ENCODE data around the gene UNC5B. TPM values are rescaled to one million over a fixed set of nuclear protein-coding genes. Genes with fewer than 3 reads are reported as not detected.

The UNC5B gene
- total and polyA plus RNA-seq, 7 donors = 1.4 to 12.7 (median 1.8) TPM

GRCh38 chr10:71247804-71248203 is 35.4 kb downstream of the UNC5B start:
- H3K27me3 ChIP-seq = no peaks in the 10 kb centered on the region
- intact Hi-C loops (cut with DNase I) = no loop called here
- H3K4me3 ChIP-seq = no peak overlapping the region
- WGBS, 2 donors = 92 to 93% methylated on average over 1 of the region's 1 CpG
- no peaks in the 10 kb centered on the region for H3K9me3 ChIP-seq
- H3K4me1 ChIP-seq = peaks cover 0 to 22% (median 14%) of the 10 kb centered on the region in 4 donors
- no peak overlapping the region for H3K27ac ChIP-seq
- H3K36me3 ChIP-seq = no peaks in the 10 kb centered on the region
- TF ChIP-seq POLR2A (IDR thresholded peaks at IDR 0.05) (no peak), CTCF (IDR thresholded peaks at IDR 0.05) (no peak), EP300 (IDR thresholded peaks at IDR 0.05) (no peak), POLR2AphosphoS5 (IDR thresholded peaks at IDR 0.05) (no peak)
- no peak for DNase-seq

- no peaks in the 10 kb centered on the region for H3K36me3 ChIP-seq
- intact Hi-C loops (cut with DNase I) = no loop called here
- 74 to 88% methylated on average over 6 of the region's 6 CpGs for WGBS, 2 donors
- H3K27ac ChIP-seq = no peak overlapping the region
- peaks cover 0 to 22% (median 14%) of the 10 kb centered on the region in 4 donors for H3K4me1 ChIP-seq
- DNase-seq = no peak
- no peak for TF ChIP-seq POLR2A (IDR thresholded peaks at IDR 0.05)
- TF ChIP-seq POLR2AphosphoS5 (IDR thresholded peaks at IDR 0.05) = no peak
- TF ChIP-seq CTCF (IDR thresholded peaks at IDR 0.05) = no peak
- TF ChIP-seq EP300 (IDR thresholded peaks at IDR 0.05) = no peak
- no peak overlapping the region for H3K4me3 ChIP-seq
- no peaks in the 10 kb centered on the region for H3K9me3 ChIP-seq
- H3K27me3 ChIP-seq = no peaks in the 10 kb centered on the region
Observed at GRCh38 chr10:71248210-71248609, 35.8 kb downstream of the UNC5B start.

- Histone ChIP-seq H3K4me1 (peaks cover 0 to 10% (median 6%) of the 10 kb centered on the region in 4 donors), H3K4me3 (no peak overlapping the region), H3K27ac (no peak overlapping the region), H3K27me3 (no peaks in the 10 kb centered on the region), H3K9me3 (no peaks in the 10 kb centered on the region), H3K36me3 (no peaks in the 10 kb centered on the region)
- no peak for TF ChIP-seq POLR2AphosphoS5 (IDR thresholded peaks at IDR 0.05)
- no peak for TF ChIP-seq CTCF (IDR thresholded peaks at IDR 0.05)
- no peak for TF ChIP-seq EP300 (IDR thresholded peaks at IDR 0.05)
- no peak for TF ChIP-seq POLR2A (IDR thresholded peaks at IDR 0.05)
- DNase-seq = no peak
- intact Hi-C loops (cut with DNase I) = no loop called here
- 89 to 92% methylated on average over 7 of the region's 7 CpGs for WGBS, 2 donors
Observed at GRCh38 chr10:71249996-71250395, 37.6 kb downstream of the UNC5B start.

- 75 to 82% methylated on average over 3 of the region's 3 CpGs for WGBS, 2 donors
Observed at GRCh38 chr10:71250405-71250804, 38.0 kb downstream of the UNC5B start.

More at GRCh38 chr10:71250405-71250804, 38.0 kb downstream of the UNC5B start:
- intact Hi-C loops (cut with DNase I) = no loop called here
- no peak for DNase-seq
- TF ChIP-seq POLR2A (IDR thresholded peaks at IDR 0.05) (no peak), CTCF (IDR thresholded peaks at IDR 0.05) (no peak), EP300 (IDR thresholded peaks at IDR 0.05) (no peak), POLR2AphosphoS5 (IDR thresholded peaks at IDR 0.05) (no peak)
- Histone ChIP-seq H3K9me3 (no peaks in the 10 kb centered on the region), H3K4me3 (no peak overlapping the region), H3K4me1 (peaks cover 0 to 10% (median 8%) of the 10 kb centered on the region in 4 donors), H3K36me3 (no peaks in the 10 kb centered on the region), H3K27ac (no peak overlapping the region), H3K27me3 (no peaks in the 10 kb centered on the region)

Data from sigmoid colon (tissue), 7 donors.